Lung (tissue), 12 donors: ENCODE measurements around the gene FLYWCH1. TPM values are rescaled to one million over a fixed set of nuclear protein-coding genes. Genes with fewer than 3 reads are reported as not detected.

Source experiments
- ATAC-seq: fragments of 200-7000 bp; cut with Tn5 transposase; one replicate; pipeline ENCODE4 v1.9.1; 2020; ENCODE audit warnings: moderate number of reproducible peaks; ENCODE audit not compliant: insufficient read depth, low FRiP score
- DNase-seq, 3 donors: peaks; one replicate each; pipeline ENCODE4 v3.0.0-alpha.2; 2013 to 2017
- H3K27ac ChIP-seq, 2 donors: one replicate each; pipeline ENCODE4 v1.5.1; 2013; ENCODE audit warnings: mild to moderate bottlenecking in 2 of 2, moderate library complexity in 2 of 2, control low read depth in 1 of 2, inconsistent platforms in 1 of 2, low read depth in 1 of 2, low read length in 1 of 2
- H3K27me3 ChIP-seq, 3 donors: one replicate each; pipeline ENCODE4 v1.5.1; 2013; ENCODE audit warnings: low read length in 2 of 3; ENCODE audit not compliant: control insufficient read depth in 3 of 3, insufficient read depth in 3 of 3
- H3K36me3 ChIP-seq, 4 donors: one replicate each; pipeline ENCODE4 v1.5.1; 2013; ENCODE audit warnings: low read length in 4 of 4, mild to moderate bottlenecking in 1 of 4, moderate library complexity in 1 of 4; ENCODE audit not compliant: control insufficient read depth in 4 of 4, insufficient read depth in 4 of 4
- H3K4me1 ChIP-seq, 5 donors: one replicate each; pipeline ENCODE4 v1.5.1; 2013; ENCODE audit warnings: low read length in 5 of 5, mild to moderate bottlenecking in 2 of 5, moderate library complexity in 1 of 5; ENCODE audit not compliant: control insufficient read depth in 5 of 5, insufficient read depth in 5 of 5
- H3K4me3 ChIP-seq: one replicate; pipeline ENCODE4 v1.5.1; 2013; ENCODE audit warnings: mild to moderate bottlenecking, control low read depth, moderate library complexity
- H3K9ac ChIP-seq, 2 donors: one replicate each; pipeline ENCODE4 v1.5.1; 2013; ENCODE audit warnings: low read length in 2 of 2, control low read depth in 1 of 2; ENCODE audit not compliant: insufficient read depth in 1 of 2
- H3K9me3 ChIP-seq, 4 donors: one replicate each; pipeline ENCODE4 v1.5.1; 2013; ENCODE audit warnings: low read length in 3 of 4, mild to moderate bottlenecking in 1 of 4, moderate library complexity in 1 of 4; ENCODE audit not compliant: control insufficient read depth in 4 of 4, insufficient read depth in 3 of 4
- WGBS, 2 donors: extraction: QIAGEN DNeasy Blood & Tissue Kit; methylation state at CpG; one replicate each; pipeline ENCODE4 v1.1.7; 2013; 5-methylcytosine and 5-hydroxymethylcytosine counted together
- polyA plus RNA-seq, 2 donors: library from polyadenylated mRNA; stranded (reverse); fragments of 200-250 nt; gene quantifications; one replicate each; pipeline ENCODE4 v1.2.1, GENCODE V29; 2013
- total RNA-seq, 2 donors: library from RNA; depleted of rRNA in 1 of 2; stranded (reverse); fragments of >200 nt in 1 of 2; gene quantifications; one replicate each; pipeline ENCODE4 v1.2.1, GENCODE V29; 2014 to 2021
- TF ChIP-seq, protein P1 (sequence below): IDR thresholded peaks from 2 replicates; pipeline ENCODE4 v1.5.1; 2012; ENCODE audit warnings: mild to moderate bottlenecking; ENCODE audit errors: control extremely low read depth, extremely low read depth
- donor health status: control.
- donor health status: control.
- donor health status: Bipolar disorder and iron deficiency.
- donor health status: healthy.
- donor health status: DM: yes; HTN: yes; CAD: no.

Gene FLYWCH1
- total and polyA plus RNA-seq, 4 donors = 13.3 to 34.3 (median 21.4) TPM

- TF ChIP-seq, protein P1, sequence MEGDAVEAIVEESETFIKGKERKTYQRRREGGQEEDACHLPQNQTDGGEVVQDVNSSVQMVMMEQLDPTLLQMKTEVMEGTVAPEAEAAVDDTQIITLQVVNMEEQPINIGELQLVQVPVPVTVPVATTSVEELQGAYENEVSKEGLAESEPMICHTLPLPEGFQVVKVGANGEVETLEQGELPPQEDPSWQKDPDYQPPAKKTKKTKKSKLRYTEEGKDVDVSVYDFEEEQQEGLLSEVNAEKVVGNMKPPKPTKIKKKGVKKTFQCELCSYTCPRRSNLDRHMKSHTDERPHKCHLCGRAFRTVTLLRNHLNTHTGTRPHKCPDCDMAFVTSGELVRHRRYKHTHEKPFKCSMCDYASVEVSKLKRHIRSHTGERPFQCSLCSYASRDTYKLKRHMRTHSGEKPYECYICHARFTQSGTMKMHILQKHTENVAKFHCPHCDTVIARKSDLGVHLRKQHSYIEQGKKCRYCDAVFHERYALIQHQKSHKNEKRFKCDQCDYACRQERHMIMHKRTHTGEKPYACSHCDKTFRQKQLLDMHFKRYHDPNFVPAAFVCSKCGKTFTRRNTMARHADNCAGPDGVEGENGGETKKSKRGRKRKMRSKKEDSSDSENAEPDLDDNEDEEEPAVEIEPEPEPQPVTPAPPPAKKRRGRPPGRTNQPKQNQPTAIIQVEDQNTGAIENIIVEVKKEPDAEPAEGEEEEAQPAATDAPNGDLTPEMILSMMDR = peak; percentile 82
- Histone ChIP-seq H3K4me3 (no peak overlapping the region), H3K4me1 (peaks cover 0 to 3% (median 2%) of the 10 kb centered on the region in 5 donors), H3K36me3 (peaks cover 0 to 14% (median 4%) of the 10 kb centered on the region in 4 donors), H3K27ac (peak overlapping the region in 1 of 2 donors; percentile 44), H3K27me3 (no peaks in the 10 kb centered on the region), H3K9ac (no peak overlapping the region), H3K9me3 (peaks cover 0 to 2% (median 0%) of the 10 kb centered on the region in 4 donors)
- ATAC-seq = no peak
- 10 to 17% methylated on average over 13 of the region's 13 CpGs for WGBS, 2 donors
- peak; percentile 79 to 89 (median 89) for DNase-seq
These were observed 8.0 kb downstream of the FLYWCH1 start for GRCh38 chr16:2919511-2920255.

DNA sequence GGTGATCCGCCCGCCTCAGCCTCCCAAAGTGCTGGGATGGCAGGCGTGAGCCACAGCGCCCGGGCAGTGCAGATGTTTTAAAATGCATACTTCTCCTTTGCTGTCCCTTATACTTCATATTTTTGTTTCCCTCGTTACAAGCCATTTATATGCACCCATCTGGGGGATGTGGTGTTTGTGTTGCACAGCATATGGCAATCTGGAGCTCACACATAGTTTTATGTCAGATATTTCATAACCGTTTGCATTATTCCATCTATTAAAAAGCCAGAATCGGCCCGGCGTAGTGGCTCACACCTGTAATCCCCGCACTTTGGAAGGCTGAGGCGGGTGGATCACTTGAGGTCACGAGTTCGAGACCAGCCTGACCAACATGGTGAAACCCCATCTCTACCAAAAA, 11.8 kb downstream of the FLYWCH1 start:
- Histone ChIP-seq H3K27me3 (no peaks in the 10 kb centered on the region), H3K4me3 (no peak overlapping the region), H3K9me3 (peaks cover 0 to 2% (median 0%) of the 10 kb centered on the region in 4 donors), H3K36me3 (peaks cover 0 to 13% (median 3%) of the 10 kb centered on the region in 4 donors), H3K27ac (no peak overlapping the region), H3K9ac (no peak overlapping the region), H3K4me1 (peaks cover 0 to 9% (median 4%) of the 10 kb centered on the region in 5 donors)
- TF ChIP-seq, protein P1 = no peak
- 90 to 92% methylated on average over 14 of the region's 14 CpGs for whole genome bisulfite sequencing, 2 donors
- DNase-seq (peak in 2 of 3 donors; percentile 29 to 60), ATAC-seq (no peak)

GRCh38 chr16:2924901-2925755, 13.4 kb downstream of the FLYWCH1 start:
- DNase-seq (peak; percentile 16 to 40 (median 25)), ATAC-seq (no peak)
- Histone ChIP-seq H3K27me3 (no peaks in the 10 kb centered on the region), H3K4me1 (peaks cover 0 to 6% (median 2%) of the 10 kb centered on the region in 5 donors), H3K9ac (no peak overlapping the region), H3K27ac (no peak overlapping the region), H3K9me3 (peaks cover 0 to 2% (median 0%) of the 10 kb centered on the region in 4 donors), H3K36me3 (peaks cover 0 to 22% (median 5%) of the 10 kb centered on the region in 4 donors), H3K4me3 (no peak overlapping the region)
- TF ChIP-seq, protein P1 = no peak
- 62 to 75% methylated on average over 42 of the region's 42 CpGs for WGBS, 2 donors
